WERI-Rb-1 (cell line): Measurements from ENCODE around the gene CD28.

Experiments used
- DNase-seq: peaks from one replicate; pipeline ENCODE4 v3.0.0-alpha.2; 2020
- H3K27ac ChIP-seq: fragments of 250-450 bp; sonication (Bioruptor Pico); 2 replicates; pipeline ENCODE4 v1.5.1; 2020; ENCODE audit warnings: mild to moderate bottlenecking, moderate library complexity
- H3K27me3 ChIP-seq: fragments of 250-450 bp; sonication (Bioruptor Pico); 2 replicates; pipeline ENCODE4 v1.5.1; 2021; ENCODE audit warnings: mild to moderate bottlenecking, low read depth, moderate library complexity; ENCODE audit not compliant: insufficient read depth, severe bottlenecking
- H3K36me3 ChIP-seq: fragments of 250-450 bp; sonication (Bioruptor Pico); 2 replicates; pipeline ENCODE4 v1.5.1; 2020; ENCODE audit warnings: mild to moderate bottlenecking, moderate library complexity
- H3K4me3 ChIP-seq: 2 replicates; pipeline ENCODE4 v1.5.1; 2011; ENCODE audit warnings: low read depth, mild to moderate bottlenecking, control low read depth, low read length
- H3K9me3 ChIP-seq: fragments of 250-450 bp; sonication (Bioruptor Pico); 2 replicates; pipeline ENCODE4 v1.5.1; 2021; ENCODE audit warnings: mild to moderate bottlenecking, moderate library complexity; ENCODE audit not compliant: severe bottlenecking
- TF ChIP-seq, protein P1 (sequence below): IDR thresholded peaks from 2 replicates; pipeline ENCODE4 v1.5.1; 2011; ENCODE audit warnings: low read depth, mild to moderate bottlenecking, control low read depth, inconsistent platforms, low read length

Gene CD28

DNA sequence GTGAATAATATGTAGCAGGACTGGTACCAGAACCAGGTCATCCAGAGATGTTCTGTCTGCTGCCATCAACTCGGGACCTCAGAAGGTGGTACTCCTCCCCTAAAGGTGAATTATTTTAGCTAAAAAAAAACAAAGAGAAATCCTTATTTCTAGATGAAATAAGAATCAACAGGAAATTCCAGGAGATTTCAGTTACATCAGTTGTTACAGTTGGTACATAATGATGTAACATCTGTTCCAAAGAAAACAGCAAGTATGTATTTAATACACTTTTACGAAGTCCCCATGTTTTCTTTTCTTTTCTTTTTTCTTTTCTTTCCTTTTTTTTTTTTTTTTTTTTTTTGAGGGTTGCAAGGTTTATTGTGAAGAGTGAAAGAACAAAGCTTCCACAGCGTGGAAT lies 33.6 kb upstream of the CD28 start:
- no peaks in the 10 kb centered on the region for H3K27me3 ChIP-seq
- TF ChIP-seq, protein P1, sequence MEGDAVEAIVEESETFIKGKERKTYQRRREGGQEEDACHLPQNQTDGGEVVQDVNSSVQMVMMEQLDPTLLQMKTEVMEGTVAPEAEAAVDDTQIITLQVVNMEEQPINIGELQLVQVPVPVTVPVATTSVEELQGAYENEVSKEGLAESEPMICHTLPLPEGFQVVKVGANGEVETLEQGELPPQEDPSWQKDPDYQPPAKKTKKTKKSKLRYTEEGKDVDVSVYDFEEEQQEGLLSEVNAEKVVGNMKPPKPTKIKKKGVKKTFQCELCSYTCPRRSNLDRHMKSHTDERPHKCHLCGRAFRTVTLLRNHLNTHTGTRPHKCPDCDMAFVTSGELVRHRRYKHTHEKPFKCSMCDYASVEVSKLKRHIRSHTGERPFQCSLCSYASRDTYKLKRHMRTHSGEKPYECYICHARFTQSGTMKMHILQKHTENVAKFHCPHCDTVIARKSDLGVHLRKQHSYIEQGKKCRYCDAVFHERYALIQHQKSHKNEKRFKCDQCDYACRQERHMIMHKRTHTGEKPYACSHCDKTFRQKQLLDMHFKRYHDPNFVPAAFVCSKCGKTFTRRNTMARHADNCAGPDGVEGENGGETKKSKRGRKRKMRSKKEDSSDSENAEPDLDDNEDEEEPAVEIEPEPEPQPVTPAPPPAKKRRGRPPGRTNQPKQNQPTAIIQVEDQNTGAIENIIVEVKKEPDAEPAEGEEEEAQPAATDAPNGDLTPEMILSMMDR, result no peak
- no peak overlapping the region for H3K4me3 ChIP-seq
- H3K27ac ChIP-seq, result no peak overlapping the region
- H3K9me3 ChIP-seq, result no peaks in the 10 kb centered on the region
- H3K36me3 ChIP-seq, result no peaks in the 10 kb centered on the region
- DNase-seq, result no peak

DNA sequence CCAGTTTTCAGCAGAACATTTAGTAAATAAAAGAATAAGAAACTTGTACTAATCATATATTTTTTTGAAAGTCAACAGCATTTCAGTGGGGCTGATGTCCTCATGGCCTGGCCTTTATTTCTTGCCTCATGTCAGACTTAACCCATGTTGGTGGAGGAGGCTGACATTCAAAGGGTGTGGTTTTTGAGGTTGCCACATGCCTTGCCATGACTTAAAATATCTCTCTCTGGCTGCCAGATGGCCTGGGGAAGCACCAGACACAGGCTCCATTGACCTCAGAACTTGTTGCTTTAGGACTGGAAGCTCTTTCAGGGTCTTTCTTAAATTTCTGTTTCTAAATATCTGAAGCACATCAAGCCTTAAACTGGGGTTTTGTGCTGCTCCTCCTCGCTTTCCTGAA lies 32.5 kb upstream of the CD28 start:
- no peaks in the 10 kb centered on the region for H3K9me3 ChIP-seq
- no peak for DNase-seq
- H3K27me3 ChIP-seq, result no peaks in the 10 kb centered on the region
- H3K36me3 ChIP-seq, result no peaks in the 10 kb centered on the region
- H3K4me3 ChIP-seq, result no peak overlapping the region
- TF ChIP-seq, protein P1, result no peak
- no peak overlapping the region for H3K27ac ChIP-seq

DNA sequence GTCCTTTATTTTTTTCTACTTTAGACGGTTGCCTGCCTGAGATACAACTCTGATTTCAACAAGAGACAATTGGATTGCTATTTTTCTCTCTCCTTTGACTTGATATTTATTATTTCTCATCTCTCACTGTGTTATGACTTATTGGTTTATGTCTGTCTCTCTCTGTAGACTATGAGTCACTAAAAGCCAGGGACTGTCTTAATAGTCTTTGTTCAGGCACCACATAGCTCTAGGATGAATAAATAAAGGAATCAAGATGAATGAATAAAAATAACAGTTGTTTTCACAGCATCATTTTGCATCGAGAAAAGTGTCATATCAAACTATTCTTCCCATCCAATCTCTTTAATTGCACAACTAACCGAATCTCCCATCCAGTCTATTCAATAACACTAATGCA lies 31.4 kb upstream of the CD28 start:
- H3K27me3 ChIP-seq, result no peaks in the 10 kb centered on the region
- no peak overlapping the region for H3K4me3 ChIP-seq
- H3K36me3 ChIP-seq, result no peaks in the 10 kb centered on the region
- TF ChIP-seq, protein P1, result no peak
- DNase-seq, result no peak
- no peaks in the 10 kb centered on the region for H3K9me3 ChIP-seq
- H3K27ac ChIP-seq, result no peak overlapping the region

DNA sequence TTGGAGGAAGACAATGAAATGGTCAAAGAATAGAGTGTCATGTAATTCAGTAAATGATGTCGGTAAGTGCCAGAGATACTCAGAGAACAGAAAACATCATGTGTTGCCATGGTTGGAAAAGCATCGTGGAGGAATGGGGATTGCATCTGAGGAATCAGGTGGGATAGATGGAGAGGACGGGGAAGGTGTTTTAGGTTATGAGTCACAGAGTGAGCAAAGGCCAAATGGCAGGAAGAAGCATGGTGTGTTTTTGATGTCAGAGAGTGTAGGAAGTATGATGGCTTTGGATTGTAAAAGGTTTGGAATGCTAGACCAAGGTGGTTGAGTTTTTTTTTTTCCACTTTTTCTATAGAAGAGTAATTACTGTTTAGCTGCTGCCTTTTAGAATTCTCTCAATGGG lies 27.5 kb upstream of the CD28 start:
- Histone ChIP-seq H3K27me3 (no peaks in the 10 kb centered on the region), H3K4me3 (no peak overlapping the region), H3K36me3 (no peaks in the 10 kb centered on the region), H3K9me3 (no peaks in the 10 kb centered on the region), H3K27ac (no peak overlapping the region)
- TF ChIP-seq, protein P1, result no peak
- no peak for DNase-seq

DNA sequence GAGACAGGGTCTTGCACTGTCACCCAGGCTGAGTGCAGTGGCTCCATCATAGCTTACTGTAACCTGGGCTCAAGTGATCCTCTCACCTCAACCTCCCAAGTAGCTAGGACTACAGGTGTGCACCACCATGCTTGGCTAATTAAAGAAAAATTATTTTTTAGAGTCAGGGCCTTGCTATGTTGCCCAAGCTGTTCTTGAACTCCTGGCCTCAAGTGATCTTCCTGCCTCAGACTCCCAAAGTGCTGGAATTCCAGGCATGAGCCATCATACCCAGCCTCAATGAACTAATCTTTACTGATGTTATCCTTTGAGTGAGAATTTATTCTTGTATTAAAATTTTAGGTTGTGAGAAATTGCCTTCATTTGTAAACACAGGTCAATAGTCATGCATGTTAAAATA lies 27.0 kb upstream of the CD28 start:
- DNase-seq, result no peak

DNA sequence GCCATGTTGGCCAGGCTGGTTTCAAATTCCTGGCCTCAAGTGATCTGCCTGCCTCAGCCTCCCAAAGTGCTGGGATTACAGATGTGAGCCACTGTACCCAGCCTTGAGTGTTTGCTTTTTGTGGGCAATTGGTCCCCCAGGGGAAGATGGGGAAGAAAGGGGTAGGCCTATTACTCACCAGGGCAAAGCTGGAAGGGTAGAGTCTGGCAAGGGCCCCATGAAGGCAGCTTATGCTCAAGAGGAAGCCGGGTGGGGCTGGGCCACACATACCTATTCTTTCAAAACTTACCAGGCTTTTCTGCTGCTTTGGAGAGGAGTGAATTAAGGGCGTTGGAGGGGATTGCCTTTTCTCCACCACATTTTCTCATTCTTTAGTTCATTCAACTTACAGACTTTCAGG lies 24.5 kb upstream of the CD28 start:
- Histone ChIP-seq H3K36me3 (no peaks in the 10 kb centered on the region), H3K27ac (no peak overlapping the region), H3K9me3 (no peaks in the 10 kb centered on the region), H3K27me3 (no peaks in the 10 kb centered on the region), H3K4me3 (no peak overlapping the region)
- TF ChIP-seq, protein P1, result no peak
- DNase-seq, result no peak

More for the DNA sequence above, 27.0 kb upstream of the CD28 start:
- Histone ChIP-seq H3K27me3 (no peaks in the 10 kb centered on the region), H3K4me3 (no peak overlapping the region), H3K27ac (no peak overlapping the region), H3K36me3 (no peaks in the 10 kb centered on the region), H3K9me3 (no peaks in the 10 kb centered on the region)
- TF ChIP-seq, protein P1, result no peak
